Stomach (tissue), 9 donors: Measurements from ENCODE around the gene TOX3. TPM values are rescaled to one million over a fixed set of nuclear protein-coding genes. Genes with fewer than 3 reads are reported as not detected.

Experiments used
- DNase-seq, 2 donors: peaks; one replicate each; pipeline versions ENCODE4 v3.0.0 to v3.0.0-alpha.2; 2013 to 2019
- H3K27ac ChIP-seq, 5 donors: fragments of 200-600 bp in 4 of 5; sonication (generic) in 4 of 5; one replicate each; pipeline ENCODE4 v1.5.1; 2013 to 2019; ENCODE audit warnings: mild to moderate bottlenecking in 1 of 5, moderate library complexity in 1 of 5
- H3K27me3 ChIP-seq, 3 donors: fragments of 200-600 bp; sonication (generic); one replicate each; pipeline ENCODE4 v1.5.1; 2017 to 2019; ENCODE audit warnings: mixed run types in 1 of 3
- H3K36me3 ChIP-seq, 4 donors: fragments of 200-600 bp; sonication (generic); 1 replicate in 3 of 4; 2 replicates in 1 of 4; pipeline ENCODE4 v1.5.1; 2016 to 2019
- H3K4me1 ChIP-seq, 4 donors: fragments of 200-600 bp; sonication (generic); one replicate each; pipeline ENCODE4 v1.5.1; 2016 to 2019
- H3K4me3 ChIP-seq, 4 donors: fragments of 200-600 bp; sonication (generic) in 3 of 4; one replicate each; pipeline ENCODE4 v1.5.1; 2016 to 2019; ENCODE audit warnings: mild to moderate bottlenecking in 1 of 4
- H3K9me3 ChIP-seq, 4 donors: fragments of 200-600 bp; sonication (generic); one replicate each; pipeline ENCODE4 v1.5.1; 2016 to 2019
- CTCF ChIP-seq, 7 experiments: fragments of 450-650 bp in 4 of 7; fragments of 200-600 bp in 3 of 7; sonication (generic) in 3 of 7; IDR thresholded peaks; one replicate each; pipeline ENCODE4 v1.5.1; 2016 to 2019; ENCODE audit warnings: antibody characterized with exemption in 7 of 7, control low read depth in 2 of 7, mild to moderate bottlenecking in 1 of 7
- EP300 ChIP-seq: sonication (generic); formaldehyde crosslinking; IDR thresholded peaks from one replicate; pipeline ENCODE4 v1.6.1; 2017; ENCODE audit warnings: antibody characterized with exemption
- POLR2A ChIP-seq, 4 donors: fragments of 450-650 bp; IDR thresholded peaks; one replicate each; pipeline ENCODE4 v1.6.1; 2016; ENCODE audit warnings: antibody characterized with exemption in 4 of 4, control low read depth in 2 of 4, mild to moderate bottlenecking in 1 of 4, moderate library complexity in 1 of 4
- POLR2AphosphoS5 ChIP-seq, 3 donors: sonication (generic); formaldehyde crosslinking; IDR thresholded peaks; one replicate each; pipeline ENCODE4 v1.6.1; 2016; ENCODE audit warnings: antibody characterized with exemption in 3 of 3
- WGBS, 5 donors: extraction: QIAGEN DNeasy Blood & Tissue Kit in 3 of 5; methylation state at CpG; one replicate each; pipeline versions ENCODE4 v1.1.5 to v1.1.7; 2013 to 2018; 5-methylcytosine and 5-hydroxymethylcytosine counted together
- intact Hi-C: fragments of 100-400 bp; cut with DNase I; formaldehyde crosslinking; loops from one replicate; pipeline ENCODE4 v1.15.1; 2023; ENCODE audit warnings: low total_unique reads
- polyA plus RNA-seq, 3 donors: library from polyadenylated mRNA; stranded (reverse); fragments of 200-250 nt; gene quantifications; one replicate each; pipeline ENCODE4 v1.2.3, GENCODE V29; 2013
- total RNA-seq, 5 donors: library from RNA; depleted of rRNA; stranded (reverse); fragments of >200 nt; gene quantifications; one replicate each; pipeline versions ENCODE4 v1.1.0 to v1.2.3, GENCODE V29; 2014 to 2016
- donor health status: healthy with polysubstance abuse.
- donor health status: Bipolar disorder and iron deficiency.
- donor health status: healthy.

The TOX3 gene
- total and polyA plus RNA-seq, 8 donors, result 6.4 to 169 (median 11.1) TPM

- peaks cover 4 to 59% (median 43%) of the 10 kb centered on the region in 4 donors for H3K4me1 ChIP-seq
- H3K4me3 ChIP-seq, result no peak overlapping the region
- H3K9me3 ChIP-seq, result no peaks in the 10 kb centered on the region
- no peaks in the 10 kb centered on the region for H3K27me3 ChIP-seq
- no peak for TF ChIP-seq EP300
- no peak for TF ChIP-seq POLR2A (IDR thresholded peaks at IDR 0.05)
- TF ChIP-seq POLR2AphosphoS5 (IDR thresholded peaks at IDR 0.05), result no peak
- TF ChIP-seq CTCF (IDR thresholded peaks at IDR 0.05), result no peak
- intact Hi-C loops, result no loop called here
- no peaks in the 10 kb centered on the region for H3K36me3 ChIP-seq
- WGBS, 5 donors, result 24 to 52% (median 38%) methylated on average over 1 of the region's 1 CpG
- DNase-seq, result peak in 1 of 2 donors; percentile 33
- H3K27ac ChIP-seq, result peak overlapping the region; percentile 52 to 71 (median 66)
These were observed 17.7 kb downstream of the TOX3 start for GRCh38 chr16:52529226-52529625.

GRCh38 chr16:52528393-52529065 lies 18.4 kb downstream of the TOX3 start:
- Histone ChIP-seq H3K36me3 (no peaks in the 10 kb centered on the region), H3K27ac (peak overlapping the region; percentile 47 to 71 (median 66)), H3K4me3 (no peak overlapping the region), H3K9me3 (no peaks in the 10 kb centered on the region), H3K27me3 (no peaks in the 10 kb centered on the region), H3K4me1 (peaks cover 4 to 55% (median 38%) of the 10 kb centered on the region in 4 donors)
- TF ChIP-seq EP300 (no peak), POLR2A (IDR thresholded peaks at IDR 0.05) (no peak), POLR2AphosphoS5 (IDR thresholded peaks at IDR 0.05) (peak in 1 of 3 donors; percentile 44), CTCF (IDR thresholded peaks at IDR 0.05) (peak in 4 of 7 experiments; percentile 19 to 27 (median 22))
- intact Hi-C loops, result no loop called here
- DNase-seq, result peak; percentile 36 to 86
- 35 to 63% (median 51%) methylated on average over 5 of the region's 5 CpGs for WGBS, 5 donors

- Histone ChIP-seq H3K27ac (peak overlapping the region in 1 of 5 donors; percentile 18), H3K4me1 (peaks cover 4 to 51% (median 36%) of the 10 kb centered on the region in 4 donors), H3K36me3 (no peaks in the 10 kb centered on the region), H3K9me3 (no peaks in the 10 kb centered on the region), H3K27me3 (no peaks in the 10 kb centered on the region), H3K4me3 (no peak overlapping the region)
- WGBS, 5 donors, result 79 to 87% (median 81%) methylated on average over 3 of the region's 3 CpGs
- TF ChIP-seq POLR2A (IDR thresholded peaks at IDR 0.05), result no peak
- TF ChIP-seq EP300, result no peak
- TF ChIP-seq POLR2AphosphoS5 (IDR thresholded peaks at IDR 0.05), result no peak
- TF ChIP-seq CTCF (IDR thresholded peaks at IDR 0.05), result no peak
- intact Hi-C loops, result no loop called here
- DNase-seq, result no peak
These were observed 20.1 kb downstream of the TOX3 start for GRCh38 chr16:52526830-52527229.

- Histone ChIP-seq H3K36me3 (peaks cover 0 to 4% (median 0%) of the 10 kb centered on the region in 4 donors), H3K4me3 (no peak overlapping the region), H3K27me3 (no peaks in the 10 kb centered on the region), H3K4me1 (peaks cover 4 to 51% (median 36%) of the 10 kb centered on the region in 4 donors), H3K9me3 (no peaks in the 10 kb centered on the region), H3K27ac (peak overlapping the region in 1 of 5 donors; percentile 1)
- no peak for DNase-seq
- 61 to 72% (median 66%) methylated on average over 8 of the region's 8 CpGs for WGBS, 5 donors
- no peak for TF ChIP-seq POLR2A (IDR thresholded peaks at IDR 0.05)
- TF ChIP-seq POLR2AphosphoS5 (IDR thresholded peaks at IDR 0.05), result no peak
- no peak for TF ChIP-seq CTCF (IDR thresholded peaks at IDR 0.05)
- no peak for TF ChIP-seq EP300
- intact Hi-C loops, result no loop called here
These were observed 20.7 kb downstream of the TOX3 start for GRCh38 chr16:52526116-52526828.
